Middle frontal gyrus (tissue), 1 donor: ENCODE data around the gene CDC42EP2.
A peak's percentile ranks its signal among the peaks of the same experiment; 100 is the strongest.

Experiments
- DNase-seq: peaks from one replicate; pipeline ENCODE4 v3.0.0-alpha.2; 2015; ENCODE audit warnings: low spot score; ENCODE audit errors: extremely low spot score

Gene CDC42EP2, protein sequence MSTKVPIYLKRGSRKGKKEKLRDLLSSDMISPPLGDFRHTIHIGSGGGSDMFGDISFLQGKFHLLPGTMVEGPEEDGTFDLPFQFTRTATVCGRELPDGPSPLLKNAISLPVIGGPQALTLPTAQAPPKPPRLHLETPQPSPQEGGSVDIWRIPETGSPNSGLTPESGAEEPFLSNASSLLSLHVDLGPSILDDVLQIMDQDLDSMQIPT

DNA sequence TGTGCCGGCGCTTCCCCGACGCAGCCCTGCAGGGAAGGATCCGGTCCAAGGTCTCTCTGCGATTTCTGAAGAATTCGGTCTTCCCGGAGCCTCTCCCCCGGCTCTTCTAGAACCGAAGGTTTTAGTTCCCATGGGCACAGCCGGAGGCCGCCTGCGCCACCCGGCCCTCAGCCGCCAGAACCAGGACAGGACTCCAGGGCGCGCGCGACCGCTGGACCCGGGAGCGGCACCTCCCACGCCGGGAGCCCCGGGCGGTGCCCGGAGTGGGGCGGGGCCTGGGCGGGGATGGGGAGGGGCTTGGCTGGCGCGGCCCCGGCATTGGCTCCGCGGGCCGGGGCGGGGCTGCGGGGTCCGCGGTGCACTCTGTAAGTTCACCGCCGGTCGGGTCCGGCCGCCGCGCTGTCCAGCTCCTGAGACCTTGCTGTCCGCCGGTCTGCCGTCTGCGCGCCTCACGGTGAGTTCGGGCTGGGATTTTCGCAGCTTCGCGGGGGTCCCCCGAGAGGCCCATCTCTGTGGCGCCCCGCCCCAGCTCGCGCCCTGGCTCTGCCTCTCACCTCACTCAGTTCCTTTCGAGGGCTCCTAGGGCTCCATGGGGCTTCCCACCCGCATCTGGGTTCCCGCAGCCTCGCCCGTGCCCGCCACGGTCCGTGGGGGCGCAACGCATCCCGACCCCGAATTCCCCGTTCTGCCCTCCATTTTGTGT lies at the start of gene CDC42EP2:
TSS of gene CDC42EP2 (plus strand) at position 366 of the 703 bp plus-strand sequence. CDS start 6,033 bp downstream, outside the sequence.
- DNase-seq, result peak; percentile 68

GRCh38 chr11:65266210-65266609 lies 48.5 kb upstream of the CDC42EP2 start:
- DNase-seq, result no peak

DNA sequence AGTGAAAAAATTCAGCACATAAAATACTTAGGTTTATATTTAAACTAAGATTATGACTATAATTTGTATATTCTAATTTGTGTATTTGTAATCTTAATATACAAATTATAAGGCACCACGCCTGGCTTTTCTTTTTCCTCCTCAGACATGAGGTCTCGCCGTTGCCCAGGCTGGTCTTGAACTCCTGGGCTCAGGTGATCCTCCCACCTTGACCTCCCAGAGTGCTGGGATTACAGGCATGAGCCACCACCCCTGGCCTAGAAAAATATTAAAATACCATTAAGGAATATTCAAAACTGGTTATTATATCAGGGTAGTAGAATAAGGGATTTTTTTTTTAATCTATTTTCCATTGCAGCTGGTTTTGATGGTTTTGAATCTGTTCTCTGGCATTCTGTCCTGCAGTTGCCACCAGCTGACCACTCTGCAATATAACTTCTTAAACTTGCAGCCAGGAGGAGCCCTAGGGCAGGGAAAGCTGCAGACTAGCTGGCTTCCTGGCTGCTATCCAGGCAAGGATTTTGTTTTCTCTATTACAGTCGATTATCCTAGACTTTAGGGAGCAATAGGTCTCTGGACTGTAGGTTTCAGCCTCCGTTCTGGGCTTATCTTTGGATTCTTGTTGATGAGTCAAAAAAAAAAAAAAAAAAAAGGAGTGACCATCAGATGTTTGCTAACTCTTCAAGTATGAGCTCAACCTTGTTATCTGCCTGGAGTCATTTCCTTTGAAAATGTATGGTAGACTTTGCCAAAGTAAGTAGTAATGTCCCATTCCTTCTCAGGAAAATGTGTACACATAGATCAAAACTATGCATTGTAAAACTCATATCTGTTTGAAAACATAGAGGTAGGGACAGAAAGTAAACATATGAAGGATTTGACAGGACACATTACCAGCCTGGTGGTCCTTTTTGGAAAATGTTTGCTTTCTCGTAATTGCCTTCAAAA lies 39.7 kb upstream of the CDC42EP2 start:
- DNase-seq, result peak; percentile 62

- no peak for DNase-seq
These were observed 38.8 kb upstream of the CDC42EP2 start for GRCh38 chr11:65275906-65276305.

DNA sequence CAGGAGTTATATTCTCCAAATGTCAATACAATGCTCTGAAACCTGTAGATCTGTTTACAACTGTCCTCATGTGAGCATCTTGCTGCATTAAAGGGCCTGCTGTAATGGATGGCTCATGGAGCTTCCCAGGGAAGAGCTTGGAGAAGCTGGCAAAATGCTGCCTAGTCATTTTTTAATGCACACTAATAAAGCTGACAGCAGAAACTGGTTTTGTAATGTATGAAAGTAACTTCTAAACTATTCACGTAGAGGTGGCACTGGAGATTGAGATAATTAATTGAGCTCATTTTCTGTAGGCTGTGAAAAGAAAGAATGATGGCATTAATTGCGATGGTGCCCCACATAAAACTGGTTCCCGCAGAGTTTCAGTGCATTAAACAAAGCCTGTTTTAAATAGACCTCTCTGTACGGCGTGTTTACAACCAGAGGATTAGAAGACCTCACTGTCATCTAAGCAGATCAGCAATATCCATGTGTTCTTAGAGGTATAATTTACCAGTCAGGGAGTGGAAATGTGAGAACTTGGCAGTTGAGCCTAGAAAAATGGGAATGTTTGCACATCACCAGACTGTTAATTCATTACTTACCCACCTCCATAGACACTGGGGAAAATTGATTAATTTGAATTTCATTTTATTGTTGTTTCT lies 36.9 kb upstream of the CDC42EP2 start:
- DNase-seq, result no peak

GRCh38 chr11:65278356-65278755 lies 36.3 kb upstream of the CDC42EP2 start:
- DNase-seq, result no peak

GRCh38 chr11:65279279-65279678 lies 35.4 kb upstream of the CDC42EP2 start:
- no peak for DNase-seq

DNA sequence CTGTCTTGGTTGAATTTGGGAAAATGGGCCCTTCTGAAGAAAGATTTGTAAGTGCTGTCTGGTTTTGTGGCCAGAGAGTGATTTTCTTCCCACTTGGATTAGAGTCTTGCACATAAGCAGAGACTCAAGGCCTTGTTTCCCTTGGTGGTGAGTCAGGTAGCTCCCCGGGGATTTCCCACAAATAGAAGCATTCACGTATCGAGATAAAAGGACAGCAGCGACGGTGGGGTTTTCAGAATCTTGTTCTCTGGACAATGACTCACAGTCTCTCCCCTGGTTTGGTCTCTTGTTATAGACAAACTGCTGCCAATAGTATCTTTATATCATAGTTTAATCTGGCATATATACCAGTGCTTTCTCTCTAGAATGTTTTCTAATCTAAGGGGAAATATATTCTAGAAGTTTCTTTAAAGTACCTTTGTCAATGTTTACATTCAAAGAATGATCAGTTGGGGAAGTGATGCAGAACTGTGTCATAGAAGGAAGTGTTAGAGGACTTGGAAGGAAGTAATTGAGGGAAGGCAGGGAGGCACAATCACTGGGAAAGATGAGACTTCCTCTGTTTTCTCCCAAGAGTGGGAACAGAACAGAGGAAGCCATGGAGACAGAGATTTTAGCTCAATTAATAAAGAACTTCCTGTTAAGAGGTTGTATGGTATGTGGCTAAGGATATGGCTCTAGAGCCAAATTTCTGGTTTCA lies 34.8 kb upstream of the CDC42EP2 start:
- no peak for DNase-seq

DNA sequence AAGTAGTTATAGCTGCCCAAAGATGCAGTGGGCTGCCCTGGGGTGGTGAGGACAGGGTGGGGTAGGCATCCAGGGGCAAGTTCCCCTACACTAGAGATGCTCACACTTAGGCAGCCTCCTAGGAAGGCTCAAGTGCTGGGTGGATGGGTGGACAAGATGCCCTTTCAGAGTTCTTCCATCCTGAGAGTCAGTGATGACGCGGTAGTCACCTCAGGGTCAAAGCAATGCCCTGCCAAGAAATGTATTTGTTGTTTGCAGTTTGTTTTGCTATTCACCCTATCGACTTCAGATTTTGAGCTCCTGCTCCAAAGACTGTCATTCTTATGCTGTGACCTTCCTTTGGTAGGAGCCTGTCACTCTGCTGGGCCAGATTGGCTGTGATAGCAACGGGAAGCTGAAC lies 34.0 kb upstream of the CDC42EP2 start:
- DNase-seq, result no peak

DNA sequence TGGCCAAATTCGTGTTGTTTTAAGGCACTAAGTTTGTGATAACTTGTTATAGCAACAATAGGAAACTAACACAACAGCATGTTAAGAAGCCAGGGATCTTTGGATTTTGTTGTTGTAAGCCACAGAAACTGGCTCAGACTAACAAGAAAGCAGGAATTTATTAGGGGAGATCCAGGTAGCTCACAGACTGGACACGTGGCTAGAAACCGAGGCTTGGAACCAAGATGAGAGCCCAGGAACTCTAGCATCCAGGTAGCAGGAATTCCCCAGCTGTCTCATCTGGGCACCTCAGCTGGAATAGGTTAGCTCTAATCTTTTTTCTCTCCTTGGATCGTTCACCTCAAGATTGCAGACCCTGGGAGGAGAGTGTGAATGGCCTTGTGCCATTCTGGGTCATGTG lies 28.0 kb upstream of the CDC42EP2 start:
- no peak for DNase-seq

DNA sequence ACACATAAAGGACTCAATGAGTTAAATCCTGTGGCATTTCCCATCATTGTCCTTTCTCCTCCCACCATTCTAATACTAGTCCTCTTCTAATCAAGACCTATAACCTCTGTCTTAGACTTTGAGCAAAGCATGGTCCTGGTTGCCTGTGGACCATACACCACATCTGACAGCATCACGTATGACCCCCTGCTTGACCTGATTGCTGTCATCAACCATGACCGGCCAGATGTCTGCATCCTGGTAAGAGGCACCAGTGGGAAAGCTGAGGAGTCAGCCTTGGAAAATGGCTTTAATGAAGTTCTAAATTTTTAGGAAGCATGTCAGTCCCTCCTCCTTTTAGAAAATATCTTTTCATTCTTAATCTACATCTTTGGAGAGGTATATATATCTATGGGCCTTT lies 27.1 kb upstream of the CDC42EP2 start:
- no peak for DNase-seq

DNA sequence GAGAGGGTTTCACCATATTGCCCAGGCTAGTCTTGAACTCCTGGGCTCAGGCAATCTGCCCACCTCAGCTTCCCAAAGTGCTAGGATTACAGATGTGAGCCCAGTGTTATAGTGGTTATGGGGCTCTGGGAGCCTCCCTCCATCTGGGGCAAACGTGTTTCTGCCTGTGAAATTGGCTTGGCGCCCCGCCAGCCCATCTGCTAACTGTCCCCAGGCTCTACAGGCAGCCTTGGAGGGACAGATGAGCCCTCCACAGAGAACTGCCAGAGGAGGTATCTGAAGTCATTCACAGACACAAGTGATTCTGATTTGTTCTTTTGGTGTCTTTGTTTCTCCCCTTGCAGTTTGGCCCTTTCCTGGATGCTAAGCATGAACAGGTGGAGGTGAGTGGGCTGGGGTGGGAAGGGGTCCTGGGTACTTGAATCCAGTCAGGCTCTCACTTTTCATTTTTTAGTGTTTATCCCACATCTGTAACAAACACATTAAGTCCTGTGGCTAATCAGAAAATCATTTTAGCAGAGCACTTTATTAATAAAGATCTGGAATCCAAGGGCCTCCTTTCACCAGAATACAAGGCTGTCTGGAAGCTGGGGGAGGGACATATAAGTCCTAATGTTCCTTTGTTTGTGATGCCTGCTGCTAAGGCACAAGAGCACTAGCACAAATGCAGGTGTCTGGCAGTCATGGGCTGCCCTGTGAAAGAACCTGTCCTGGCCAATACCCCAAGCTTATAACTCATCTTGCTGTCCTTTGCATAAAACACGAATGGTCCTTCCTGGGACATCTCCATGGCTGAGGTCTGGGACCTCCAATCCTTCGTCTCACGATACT lies 25.7 kb upstream of the CDC42EP2 start:
- no peak for DNase-seq

GRCh38 chr11:65290448-65291165 lies 24.1 kb upstream of the CDC42EP2 start:
- peak; percentile 74 for DNase-seq

DNA sequence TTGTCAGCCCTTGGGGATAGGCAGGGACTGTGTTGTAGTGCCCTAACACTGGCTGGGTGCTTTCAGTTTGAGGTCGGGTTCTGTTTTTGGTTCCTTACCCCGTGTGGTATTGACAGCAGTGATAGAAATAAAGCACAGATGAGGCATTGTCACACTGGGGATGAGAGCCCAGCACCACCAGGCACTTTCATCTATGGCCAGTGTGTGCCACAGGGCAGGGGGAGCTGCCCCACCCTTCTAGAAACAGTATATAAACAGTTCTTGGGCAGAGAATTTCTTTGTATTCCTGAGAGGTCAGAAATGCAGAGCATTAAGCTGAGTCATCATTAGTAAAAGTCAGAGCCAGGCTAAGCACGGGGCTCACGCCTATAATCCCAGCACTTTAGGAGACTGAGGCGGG lies 23.1 kb upstream of the CDC42EP2 start:
- no peak for DNase-seq

DNA sequence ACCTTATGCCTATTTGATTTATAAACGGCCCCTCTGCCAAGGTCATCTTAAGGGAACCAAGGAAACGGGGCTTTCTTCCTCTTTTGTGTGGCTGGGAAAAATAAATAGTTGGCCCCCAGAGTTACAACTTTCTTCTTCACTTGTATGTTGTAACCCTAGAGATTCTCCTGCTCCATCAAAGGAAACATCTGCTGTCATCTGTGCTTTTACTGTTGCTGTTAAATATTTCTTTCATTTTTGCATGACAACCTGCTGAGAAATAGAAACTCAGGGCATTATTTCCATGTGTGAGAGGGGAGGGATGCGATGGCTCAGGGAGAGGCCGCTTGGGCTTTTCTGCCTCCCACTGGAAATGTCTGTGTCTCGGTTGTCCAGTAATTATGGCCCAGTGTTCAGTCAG lies 21.8 kb upstream of the CDC42EP2 start:
- no peak for DNase-seq

DNA sequence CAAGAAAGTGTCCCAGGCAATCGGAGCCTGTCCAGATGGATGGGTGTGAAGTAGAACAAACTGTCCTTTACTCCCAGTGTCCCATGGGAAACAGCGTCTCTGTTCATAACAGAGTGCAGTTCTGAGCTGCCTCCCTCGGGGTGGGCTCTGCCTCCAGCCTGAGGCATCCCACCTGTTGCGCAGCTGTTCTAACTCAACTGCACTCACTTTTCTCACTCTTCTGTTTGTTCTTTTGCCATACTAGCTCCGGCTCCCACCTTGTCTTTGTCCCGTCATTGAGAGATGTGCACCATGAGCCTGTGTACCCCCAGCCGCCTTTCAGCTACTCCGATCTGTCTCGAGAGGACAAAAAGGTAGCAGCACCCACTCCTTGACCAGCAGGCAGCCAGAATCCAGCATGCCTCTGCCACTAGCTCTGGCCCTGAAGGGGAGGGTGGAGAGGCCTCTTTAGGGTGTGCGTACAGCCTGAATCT lies 20.7 kb upstream of the CDC42EP2 start:
- DNase-seq, result no peak

DNA sequence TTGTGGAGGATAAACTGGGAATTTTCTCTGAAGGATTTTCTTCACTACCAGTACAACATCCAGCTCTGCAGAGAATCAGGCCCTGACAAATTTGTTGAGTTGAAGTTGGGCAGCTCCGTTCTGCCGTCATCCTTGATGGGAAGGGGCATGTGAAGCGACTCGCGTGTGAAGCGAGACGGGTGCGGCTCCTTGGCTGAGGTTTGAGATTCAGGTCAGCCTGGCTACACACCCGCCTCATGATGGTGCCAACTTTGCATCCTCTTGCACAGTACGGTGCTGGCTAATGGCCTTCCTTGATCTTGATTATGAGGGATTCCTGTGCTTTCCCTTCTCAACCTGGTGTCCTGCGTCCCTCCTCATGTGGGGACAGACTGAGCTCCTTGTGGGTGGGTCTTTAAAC lies 19.7 kb upstream of the CDC42EP2 start:
- no peak for DNase-seq

DNA sequence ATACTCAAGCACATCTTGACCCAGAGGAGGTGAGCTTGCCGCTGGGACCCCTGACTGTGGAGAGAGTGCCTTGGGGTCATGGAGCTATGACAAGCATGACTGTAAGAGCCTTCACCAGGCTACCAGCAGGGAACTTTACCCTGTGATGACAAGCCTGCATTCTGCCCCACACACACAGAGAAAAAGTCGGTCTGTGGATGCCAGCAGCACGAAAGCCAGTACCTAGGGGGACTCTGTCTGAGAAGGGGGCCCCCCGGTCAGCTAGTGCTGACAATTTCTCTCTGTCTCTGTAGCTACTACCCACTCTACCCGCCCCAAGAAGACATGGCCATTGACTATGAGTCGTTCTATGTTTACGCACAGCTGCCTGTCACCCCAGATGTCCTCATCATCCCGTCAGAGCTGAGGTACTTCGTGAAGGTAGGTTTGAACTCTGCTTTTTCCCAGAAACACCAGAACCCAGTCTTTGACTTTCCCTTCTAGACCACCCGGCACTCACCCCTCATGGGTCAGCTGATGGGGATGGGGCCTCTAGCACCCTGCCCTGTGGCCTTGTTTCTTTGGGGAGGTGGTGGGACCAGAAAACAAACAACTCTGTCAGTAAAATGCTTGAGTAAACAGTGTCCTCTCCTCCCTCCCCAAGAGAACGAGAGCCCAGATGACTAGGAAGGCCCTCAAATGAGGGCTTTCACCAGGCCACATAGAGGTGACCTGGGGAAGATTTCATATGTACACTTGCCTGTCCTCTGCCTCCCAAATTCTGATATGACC lies 18.9 kb upstream of the CDC42EP2 start:
- DNase-seq, result no peak
